GM10266 (cell line): ENCODE data around the gene DAPK3.
"Not testable (repeated sequence)": the region's sequence is repeated elsewhere in the genome, so short reads cannot be mapped to it uniquely, and the experiment has no call there.

ENCODE experiments used
- DNase-seq: peaks from one replicate; pipeline ENCODE4 v3.0.0; 2012; ENCODE audit errors: extremely low spot score
- CTCF ChIP-seq: IDR thresholded peaks from 2 replicates; pipeline ENCODE4 v1.5.1; 2012; ENCODE audit warnings: mild to moderate bottlenecking, low read depth; ENCODE audit not compliant: control insufficient read depth, insufficient read depth; ENCODE audit errors: missing control alignments

The DAPK3 gene

GRCh38 chr19:3950871-3951861 is 19.7 kb downstream of the DAPK3 start:
- TF ChIP-seq CTCF: no peak

GRCh38 chr19:3949997-3950859 is 20.7 kb downstream of the DAPK3 start:
- no peak for DNase-seq
- TF ChIP-seq CTCF: no peak

More at GRCh38 chr19:3950871-3951861, 19.7 kb downstream of the DAPK3 start:
- DNase-seq: no peak

- no peak for DNase-seq
- no peak for TF ChIP-seq CTCF
Observed at GRCh38 chr19:3949294-3949693, 21.6 kb downstream of the DAPK3 start.

- not testable (repeated sequence) for DNase-seq
Observed at GRCh38 chr19:3947316-3947933, 23.5 kb downstream of the DAPK3 start.

- no peak for DNase-seq
- no peak for TF ChIP-seq CTCF
Observed at GRCh38 chr19:3945838-3946237, 25.1 kb downstream of the DAPK3 start.

GRCh38 chr19:3944018-3944721 is 26.7 kb downstream of the DAPK3 start:
- TF ChIP-seq CTCF: no peak
- no peak for DNase-seq
